DMS79 (cell line): Measurements from ENCODE around the gene ADGRG2.
A peak's percentile ranks its signal among the peaks of the same experiment; 100 is the strongest.
"Not testable (repeated sequence)": the region's sequence is repeated elsewhere in the genome, so short reads cannot be mapped to it uniquely, and the experiment has no call there.

ENCODE experiments used
- DNase-seq: peaks from one replicate; lab custom pipeline; 2025; lab: John Stamatoyannopoulos, UW

Gene ADGRG2

DNA sequence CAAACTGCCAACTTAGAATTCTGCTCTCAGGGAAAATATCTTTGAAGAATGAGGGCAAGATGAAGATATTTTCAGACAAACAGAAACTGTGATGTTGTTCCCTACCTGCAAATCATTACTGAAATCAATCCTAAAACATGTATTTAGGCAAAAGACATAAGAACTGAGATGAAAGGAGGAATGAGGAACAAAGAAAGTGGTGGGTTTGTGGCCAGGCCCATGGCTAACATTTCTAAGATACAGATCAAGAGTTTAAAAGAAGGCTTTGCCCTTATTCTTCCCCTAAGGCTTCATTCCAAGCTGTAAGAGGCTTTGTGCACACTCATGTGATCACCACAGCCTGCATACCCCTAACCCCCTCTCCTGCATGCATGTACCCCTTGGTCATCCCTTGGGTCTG lies 46.5 kb downstream of the ADGRG2 start:
- no peak for DNase-seq

DNA sequence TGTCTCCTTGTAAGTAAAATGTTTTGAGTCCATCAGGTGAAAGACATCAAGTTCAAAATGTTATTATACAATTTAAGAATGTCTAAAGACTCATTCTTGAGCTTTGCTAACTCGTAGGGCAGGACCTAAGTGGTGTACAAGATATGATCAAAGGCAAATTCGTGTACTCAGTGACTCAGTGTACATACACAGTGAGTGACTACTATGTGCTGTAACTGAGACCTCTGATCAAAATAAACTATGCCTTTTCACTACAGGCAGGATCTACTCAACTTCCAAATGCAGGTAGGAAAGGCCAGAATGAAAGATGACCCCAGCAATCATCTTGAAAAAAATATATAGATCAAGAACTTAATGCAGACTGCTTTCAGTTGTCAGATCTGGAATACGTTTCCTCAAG lies 49.9 kb downstream of the ADGRG2 start:
- no peak for DNase-seq

DNA sequence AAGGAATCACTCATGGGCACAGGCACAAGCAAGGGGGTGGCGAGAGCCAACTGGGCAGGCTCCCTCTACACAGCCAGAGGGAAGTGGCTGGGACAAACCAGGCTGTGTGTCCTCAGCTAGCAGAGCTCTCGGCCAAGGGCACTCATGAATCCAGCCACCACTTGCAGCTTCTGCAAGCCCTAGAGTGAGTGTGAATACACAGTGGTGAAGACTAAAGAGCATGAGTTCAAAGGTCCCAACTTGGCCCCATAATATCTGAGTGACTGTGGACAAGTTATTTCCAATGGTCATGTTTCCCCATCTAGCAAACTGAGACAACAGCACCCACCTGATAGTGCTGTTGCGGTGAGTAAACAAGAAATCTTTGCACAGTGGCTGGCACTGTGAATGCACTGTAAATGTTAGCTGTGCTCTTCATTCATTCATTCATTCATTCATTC lies 51.7 kb downstream of the ADGRG2 start:
- no peak for DNase-seq

DNA sequence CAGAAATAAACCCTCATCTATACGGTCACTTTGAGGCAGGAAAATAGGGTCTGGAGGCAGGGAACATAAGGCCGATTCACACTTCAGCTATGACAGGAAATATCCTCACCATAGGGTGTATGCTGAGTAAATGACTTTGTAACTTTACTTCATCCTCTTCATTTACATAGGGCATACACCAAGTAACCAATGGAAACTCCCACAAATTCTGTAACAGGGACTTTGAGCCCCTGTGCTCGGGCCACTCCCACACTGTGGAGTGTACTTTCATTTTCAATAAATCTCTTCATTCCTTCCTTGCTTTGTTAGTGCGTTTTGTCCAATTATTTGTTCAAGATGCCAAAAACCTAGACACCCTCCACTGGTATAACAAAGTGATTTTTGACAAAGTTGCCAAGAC lies 55.3 kb downstream of the ADGRG2 start:
- DNase-seq, result not testable (repeated sequence)

DNA sequence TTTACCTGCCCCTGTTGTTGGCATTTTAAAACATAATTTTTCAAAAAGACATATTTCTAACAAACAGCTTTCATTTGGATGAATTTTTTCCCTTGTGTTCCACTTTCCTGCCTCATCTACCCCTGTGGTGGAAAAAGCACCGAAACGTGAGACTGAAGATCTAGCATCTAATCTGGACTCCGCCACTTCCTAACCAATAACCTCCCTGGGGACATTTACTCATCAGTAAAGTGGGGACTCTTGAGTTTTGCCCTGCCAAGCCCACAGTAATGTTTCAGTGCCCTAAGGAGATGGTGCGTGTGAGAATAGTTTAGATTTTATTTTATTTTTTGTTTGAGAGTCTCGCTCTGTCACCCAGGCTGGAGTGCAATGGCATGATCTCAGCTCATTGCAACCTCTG lies 56.7 kb downstream of the ADGRG2 start:
- peak; percentile 5 for DNase-seq

DNA sequence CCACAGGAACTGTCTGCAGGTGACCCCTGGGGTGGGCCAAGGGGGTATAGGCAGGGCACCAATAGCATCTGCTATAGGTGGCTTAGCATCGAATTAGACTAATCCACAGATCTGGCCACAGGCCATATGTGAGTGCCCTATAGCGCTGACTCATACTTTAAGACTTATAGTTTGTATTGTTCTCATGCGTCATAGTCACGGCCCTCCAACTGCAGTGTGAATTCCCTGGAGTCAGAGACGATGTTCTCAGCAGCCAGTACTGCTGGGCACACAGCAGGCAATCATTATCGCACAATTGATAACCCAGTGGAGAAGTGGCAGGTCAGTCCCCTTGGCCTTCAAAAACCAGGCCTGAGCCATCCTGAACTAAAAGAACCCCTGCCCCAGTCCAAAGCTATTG lies 58.1 kb downstream of the ADGRG2 start:
- no peak for DNase-seq

DNA sequence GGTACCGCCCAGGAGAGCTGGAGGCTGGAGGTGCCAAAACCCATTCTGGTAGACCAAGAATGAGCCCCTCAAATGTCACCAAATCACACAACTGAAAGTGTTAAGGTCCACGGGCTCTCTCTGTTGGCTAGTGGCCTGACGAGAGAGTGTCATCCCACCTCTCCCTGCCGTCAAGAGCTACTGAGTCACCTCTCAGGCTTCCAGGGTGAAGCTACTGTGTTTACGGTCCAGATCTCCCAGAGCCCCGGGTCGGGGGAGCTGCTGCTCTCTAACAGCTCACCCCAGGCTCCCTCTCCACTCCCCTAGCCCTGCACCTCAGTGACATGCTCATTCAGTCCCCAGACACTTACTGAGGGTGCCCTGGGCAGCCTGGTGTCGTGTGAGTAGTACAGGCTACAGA lies 59.2 kb downstream of the ADGRG2 start:
- no peak for DNase-seq

DNA sequence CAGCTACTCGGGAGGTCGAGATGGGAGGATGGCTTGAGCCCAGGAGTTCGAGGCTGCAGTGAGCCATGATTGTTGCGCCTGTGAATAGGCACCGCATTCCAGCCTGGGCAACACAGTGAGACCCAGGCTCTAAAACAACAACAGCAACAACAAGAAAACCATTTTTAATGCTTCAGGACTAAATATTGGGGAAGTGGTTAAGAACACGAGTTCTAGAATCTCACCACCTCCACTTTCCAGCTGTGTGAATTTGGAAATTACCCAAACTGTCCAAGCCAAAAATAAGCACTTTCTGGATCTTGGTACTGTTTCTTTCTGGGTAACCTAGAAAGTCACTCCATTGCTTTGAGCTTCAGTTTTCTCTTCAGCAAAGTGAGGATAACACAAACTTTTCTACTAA lies 63.2 kb downstream of the ADGRG2 start:
- DNase-seq, result no peak

DNA sequence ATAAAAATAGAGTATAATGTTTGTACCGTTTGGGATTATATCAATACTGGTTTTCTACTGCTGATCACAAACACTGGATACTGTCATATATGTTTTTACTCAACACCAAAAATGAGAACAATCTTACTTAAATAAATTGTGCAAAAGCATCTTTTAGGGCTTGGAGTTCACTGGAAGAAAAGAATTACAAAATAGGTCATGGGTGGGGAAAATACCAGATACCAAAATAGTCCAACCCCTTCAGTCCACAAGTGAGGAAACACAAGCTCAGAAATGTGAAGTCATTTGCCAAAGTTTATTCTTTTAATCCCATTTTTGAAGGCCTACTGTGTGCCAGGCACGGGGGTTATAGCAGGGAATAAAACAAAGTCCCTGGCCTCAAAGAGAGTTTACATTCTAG lies 64.4 kb downstream of the ADGRG2 start:
- no peak for DNase-seq

DNA sequence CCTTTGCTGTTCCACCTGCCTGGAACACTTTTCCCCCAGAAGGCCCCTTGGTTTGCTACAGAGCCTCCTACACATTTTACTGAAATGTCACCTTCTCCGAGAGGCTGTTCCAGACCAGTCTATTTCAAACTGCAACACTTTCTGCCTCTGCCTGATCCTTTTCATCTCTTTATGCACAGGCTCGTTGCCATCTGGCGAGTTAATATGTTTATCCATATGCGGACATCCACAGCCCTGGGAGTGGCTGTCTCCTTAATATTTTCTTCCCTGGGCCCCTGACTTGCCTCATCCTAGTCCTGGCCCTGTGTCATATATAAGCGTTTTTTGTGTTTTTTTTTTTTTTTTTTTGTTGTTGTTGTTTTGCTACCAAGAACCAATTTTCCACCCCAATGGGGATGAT lies 73.2 kb downstream of the ADGRG2 start:
- no peak for DNase-seq

DNA sequence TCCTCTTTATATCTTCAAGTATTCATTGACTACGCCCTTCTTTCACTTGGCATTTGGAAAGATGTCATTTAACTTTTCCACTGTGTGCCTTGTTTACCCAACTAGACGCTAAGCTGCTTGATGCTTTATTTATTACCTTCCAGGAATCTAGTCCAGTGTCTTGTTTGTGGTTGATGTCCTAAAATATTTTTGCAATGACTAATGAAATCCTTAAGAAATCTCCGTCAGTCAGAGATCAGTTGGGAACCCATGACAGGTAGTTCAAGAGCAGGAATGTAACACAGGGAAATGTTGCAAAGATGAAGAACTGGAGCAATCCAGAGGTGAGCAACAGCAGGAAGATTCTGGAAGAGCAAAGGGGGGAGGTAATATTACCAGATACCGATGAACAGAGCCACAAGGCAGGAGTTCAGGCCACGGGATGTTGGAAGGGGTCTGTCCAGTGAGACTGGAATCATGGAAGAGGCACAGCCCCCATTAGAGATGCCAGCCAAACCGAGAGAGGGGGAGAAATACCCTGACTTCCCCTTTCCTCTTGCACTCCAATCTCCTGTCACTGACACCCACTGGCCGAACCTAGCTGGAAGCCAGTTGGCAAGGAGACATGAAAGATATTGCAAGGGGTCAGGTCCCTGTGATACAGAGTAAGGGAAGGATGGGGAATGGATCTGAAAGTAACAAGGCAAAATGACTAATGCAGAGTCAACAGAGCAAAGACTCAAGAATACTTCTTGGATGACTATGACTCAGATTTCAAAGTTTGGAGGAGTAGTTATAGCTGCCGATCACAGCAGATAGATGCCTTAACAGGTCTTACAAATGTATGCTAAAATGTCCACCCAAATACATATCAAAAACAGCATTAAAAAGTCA lies 75.7 kb downstream of the ADGRG2 start:
- no peak for DNase-seq

DNA sequence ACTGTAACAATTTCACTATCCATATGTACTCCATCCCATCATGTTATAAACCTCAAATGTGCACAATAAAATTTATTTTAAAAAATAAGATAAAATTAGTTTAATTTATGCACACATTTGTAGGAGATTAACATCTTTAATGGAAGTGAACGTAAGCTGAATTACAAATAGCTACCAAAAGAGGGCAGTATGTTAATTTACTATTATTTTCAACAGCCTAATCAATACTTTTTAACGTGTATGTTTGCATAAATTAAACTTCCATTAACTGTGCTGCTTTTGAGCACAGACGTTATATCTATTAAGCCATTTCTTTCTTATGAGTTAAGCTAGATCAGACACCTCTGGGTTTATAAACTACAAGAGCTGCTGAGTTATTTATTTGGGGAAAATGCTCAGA lies 81.9 kb downstream of the ADGRG2 start:
- DNase-seq, result no peak

DNA sequence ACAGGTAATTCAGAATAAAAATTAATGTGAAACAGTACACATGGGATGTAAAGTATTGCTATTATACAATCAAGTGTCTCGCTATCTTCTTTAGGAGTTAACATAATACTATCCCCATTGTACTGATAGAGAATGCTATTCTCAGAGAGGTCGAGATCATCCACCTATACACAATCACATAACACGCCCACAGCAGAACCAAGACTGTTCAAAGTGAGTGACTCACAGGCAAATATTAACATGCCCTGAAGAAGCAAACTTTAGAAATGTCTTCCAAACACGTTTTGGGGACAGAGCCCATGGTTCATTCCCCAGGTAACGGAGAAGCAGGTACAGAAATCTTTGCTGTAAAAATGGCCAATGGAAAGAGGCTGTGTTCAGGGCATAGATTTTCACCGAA lies 88.2 kb downstream of the ADGRG2 start:
- no peak for DNase-seq

DNA sequence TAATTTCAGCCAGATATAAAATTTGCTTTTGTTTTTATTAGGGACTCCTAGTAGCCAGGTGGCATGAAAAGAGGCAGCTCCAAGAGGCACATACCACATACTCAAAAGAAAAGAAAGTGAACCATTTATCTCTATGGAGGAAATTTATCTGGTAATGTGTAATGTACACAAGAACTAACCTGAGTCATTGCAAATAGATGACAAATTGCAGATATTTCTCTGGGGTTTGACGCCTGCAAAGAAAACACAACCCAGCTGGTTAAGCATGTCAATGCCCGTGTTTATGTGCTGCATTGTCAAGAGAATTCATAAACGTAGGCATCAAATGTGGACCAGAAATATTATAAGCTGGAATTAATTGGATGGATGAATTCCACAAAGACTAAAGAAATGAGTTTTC lies 91.5 kb downstream of the ADGRG2 start:
- DNase-seq, result no peak

DNA sequence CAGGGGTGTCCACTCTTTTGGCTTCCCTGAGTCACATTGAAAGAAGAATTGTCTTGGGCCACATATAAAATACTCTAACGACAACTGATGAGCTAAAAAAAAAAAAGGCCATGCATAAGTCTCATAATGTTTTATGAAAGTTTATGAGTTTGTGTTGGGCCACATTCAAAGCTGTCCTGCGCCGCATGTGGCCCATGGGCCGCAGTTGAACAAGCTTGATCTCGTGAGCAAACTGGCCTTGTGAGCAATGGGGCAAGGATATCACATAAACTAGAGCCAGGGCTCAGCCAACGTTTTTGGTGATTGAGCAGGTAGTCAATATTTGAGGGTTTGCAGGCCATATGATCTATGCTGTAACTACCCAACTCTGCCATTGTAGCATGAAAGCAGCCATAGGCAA lies 93.7 kb downstream of the ADGRG2 start:
- DNase-seq, result no peak

DNA sequence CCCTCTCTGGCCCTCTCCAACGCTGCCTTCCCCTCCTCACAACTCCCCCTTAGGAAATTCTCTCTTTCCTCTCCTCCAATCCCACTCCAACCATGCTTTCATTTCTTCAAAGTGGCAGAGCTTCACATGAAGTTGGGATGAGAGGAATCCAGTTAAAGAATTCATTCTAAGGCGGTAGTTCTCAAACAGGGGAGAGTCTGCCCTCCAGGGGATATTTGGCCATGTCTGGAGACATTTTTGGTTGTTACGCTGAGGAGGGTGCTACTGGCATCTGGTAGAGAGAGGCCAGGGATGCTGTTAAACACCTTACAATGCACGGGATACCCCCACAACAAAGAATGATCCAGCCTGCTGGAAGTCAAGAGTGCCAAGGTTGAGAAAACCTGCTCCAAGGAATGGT lies 97.9 kb downstream of the ADGRG2 start:
- no peak for DNase-seq

DNA sequence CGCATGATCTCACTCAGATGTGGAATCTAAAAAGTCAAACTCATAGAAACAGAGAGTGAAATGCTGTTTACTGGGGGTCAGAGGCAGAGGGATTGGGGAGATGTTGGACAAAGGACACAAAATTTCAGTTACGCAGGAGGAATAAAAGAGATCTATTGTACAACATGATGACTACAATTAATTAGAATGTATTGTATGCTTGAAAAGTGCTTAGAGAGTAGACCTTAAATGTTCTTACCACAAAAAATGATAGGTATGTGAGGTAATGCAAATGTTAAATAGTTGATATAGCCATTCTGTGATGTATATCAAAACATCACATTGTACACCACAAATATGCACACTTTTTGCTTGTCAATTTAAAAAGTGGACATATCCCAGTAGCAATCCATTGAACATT lies 102.3 kb downstream of the ADGRG2 start:
- no peak for DNase-seq

DNA sequence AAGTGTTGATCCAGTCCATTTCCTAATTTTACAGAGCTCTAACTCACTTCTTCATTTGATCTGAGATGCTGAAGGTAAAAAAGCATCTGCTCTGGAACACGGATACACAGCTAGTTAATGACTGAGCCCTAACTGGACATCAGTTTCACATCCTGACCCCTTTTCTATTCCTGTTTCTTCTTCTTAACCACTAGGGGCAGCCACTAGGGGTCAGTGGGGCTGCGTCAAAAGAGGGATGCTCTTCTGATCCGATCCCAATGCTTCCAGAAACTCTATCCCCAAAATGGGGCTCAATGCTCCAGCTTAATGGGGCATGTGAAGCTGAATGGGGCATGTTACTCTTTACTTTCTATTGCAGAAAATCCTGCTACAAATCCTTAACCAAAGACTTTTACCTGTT lies 105.0 kb downstream of the ADGRG2 start:
- DNase-seq, result no peak

DNA sequence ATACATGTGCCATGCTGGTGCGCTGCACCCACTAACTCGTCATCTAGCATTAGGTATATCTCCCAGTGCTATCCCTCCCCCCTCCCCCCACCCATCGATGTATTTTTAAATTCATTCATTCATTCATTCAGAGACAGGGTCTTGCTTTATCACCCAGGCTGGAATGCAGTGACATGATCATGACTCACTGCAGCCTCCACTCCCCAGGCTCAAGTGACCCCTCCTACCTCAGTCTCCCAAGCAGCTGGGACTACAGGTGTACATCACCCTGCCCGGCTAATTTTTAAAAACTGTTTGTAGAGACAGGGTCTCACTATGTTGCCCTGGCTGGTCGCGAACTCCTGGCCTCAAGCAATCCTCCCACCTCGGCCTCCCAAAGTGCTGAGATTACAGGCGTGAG lies 105.7 kb downstream of the ADGRG2 start:
- DNase-seq, result not testable (repeated sequence)

DNA sequence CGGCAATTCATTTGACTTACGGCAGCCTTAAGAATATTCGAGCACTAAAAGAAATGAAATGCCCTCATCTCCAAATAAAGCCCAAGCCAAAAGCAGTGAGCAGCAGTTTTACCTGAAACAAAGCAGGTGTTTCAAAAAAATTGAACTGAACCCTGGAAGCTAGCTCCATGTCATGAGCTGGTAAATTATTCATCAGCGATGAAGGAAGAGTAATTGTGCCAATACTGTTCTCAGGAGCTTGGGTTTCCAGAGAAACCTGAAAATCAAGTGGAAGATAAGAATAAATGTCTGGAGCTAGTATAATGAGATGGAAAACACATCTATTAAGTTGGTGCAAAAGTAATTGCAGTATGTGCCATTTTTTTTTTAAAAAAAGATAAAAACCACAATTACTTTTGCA lies 114.4 kb downstream of the ADGRG2 start:
- no peak for DNase-seq

DNA sequence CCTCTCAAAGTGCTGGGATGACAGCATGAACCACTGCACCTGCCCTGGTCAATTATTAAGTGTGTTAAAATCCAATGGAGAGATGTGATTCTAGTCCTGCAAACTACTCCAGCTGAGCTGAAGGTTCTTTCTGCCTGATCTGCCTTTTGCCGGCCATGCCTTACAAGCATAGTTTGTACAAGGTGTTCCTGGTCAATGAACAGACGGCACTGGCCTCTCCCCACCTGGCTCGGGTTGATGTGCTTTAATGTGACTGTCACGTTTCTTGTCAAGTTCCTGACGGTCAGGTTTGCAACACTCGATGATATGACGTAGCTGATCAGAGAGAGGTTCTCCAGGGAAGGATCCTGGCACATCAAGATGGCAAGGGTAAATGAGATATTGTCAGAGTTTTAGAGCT lies 115.3 kb downstream of the ADGRG2 start:
- DNase-seq, result no peak

DNA sequence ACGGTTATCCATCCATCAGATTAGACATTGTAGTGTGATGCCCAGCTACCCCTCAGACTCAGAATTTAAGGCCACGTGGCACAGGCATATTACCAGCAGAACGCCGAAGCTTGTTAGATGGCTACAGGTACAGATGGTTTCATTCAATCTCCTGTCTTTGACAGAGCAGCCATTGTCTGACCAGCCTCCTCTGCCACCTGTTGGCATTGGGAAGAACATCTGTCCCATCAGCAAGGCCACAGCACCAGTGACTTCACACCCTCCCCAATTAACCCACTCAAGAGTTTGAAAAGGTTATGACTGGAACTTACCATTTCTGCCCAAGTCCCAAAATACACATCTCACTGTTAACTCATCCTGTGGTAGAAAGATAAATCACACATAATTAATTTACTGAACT lies 116.4 kb downstream of the ADGRG2 start:
- no peak for DNase-seq

DNA sequence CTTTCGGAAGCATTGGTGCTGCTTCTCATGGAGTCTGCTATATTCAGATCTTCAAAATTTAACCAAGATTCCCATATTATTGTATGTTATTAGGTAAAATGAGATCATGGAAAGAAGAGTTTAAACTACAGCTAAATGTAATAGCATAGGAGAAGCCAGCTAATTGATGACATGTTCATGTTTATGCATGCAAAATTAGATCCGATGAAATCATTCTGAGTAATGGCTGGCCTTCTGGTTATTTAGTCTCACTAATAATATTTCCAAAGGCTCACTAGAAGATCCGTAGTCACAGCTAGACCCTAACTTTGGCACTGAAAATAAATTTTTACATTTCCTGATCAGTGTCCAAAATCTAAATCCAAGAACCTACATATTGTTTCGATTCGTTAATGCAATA lies 118.5 kb downstream of the ADGRG2 start:
- no peak for DNase-seq

DNA sequence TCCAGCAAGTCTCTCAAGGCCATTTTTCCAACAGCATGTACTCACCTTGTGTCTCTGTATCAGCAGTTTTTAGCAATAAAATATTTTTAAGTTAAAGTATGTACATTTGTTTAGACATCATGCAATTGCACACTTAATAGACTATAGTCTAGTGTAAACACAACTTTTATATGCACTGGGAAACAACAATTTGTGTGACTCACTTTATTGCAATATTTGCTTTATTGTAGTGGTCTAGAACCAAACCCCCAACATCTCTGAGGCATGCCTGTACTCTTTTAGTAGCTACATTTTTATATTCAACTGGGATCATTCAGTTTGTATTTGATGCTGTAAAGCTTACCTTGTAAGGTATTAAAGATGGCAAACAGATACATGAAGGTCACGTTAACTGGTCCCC lies 123.6 kb downstream of the ADGRG2 start:
- DNase-seq, result no peak
